SK-N-SH (cell line): ENCODE data around the gene ZKSCAN3. TPM values are rescaled to one million over a fixed set of nuclear protein-coding genes. Genes with fewer than 3 reads are reported as not detected.

Experiments
- CTCF ChIA-PET: fragments of 300-600, 350-600 bp; formaldehyde crosslinking; extraction: SDS; loops from one replicate; lab custom pipeline; 2021; lab: Yijun Ruan, JAX
- POLR2A ChIA-PET: fragments of 350-600 bp; sonication (Branson Sonifier 250); formaldehyde crosslinking; extraction: SDS; loops from one replicate; lab custom pipeline; 2020; ENCODE audit warnings: antibody characterized with exemption, inconsistent platforms; lab: Yijun Ruan, JAX
- DNase-seq: peaks from one replicate; pipeline ENCODE4 v3.0.0; 2012
- H2AFZ ChIP-seq: fragments of 200-600 bp; sonication (generic); 2 replicates; pipeline ENCODE4 v1.8.1; 2016; ENCODE audit warnings: antibody characterized with exemption, mild to moderate bottlenecking, low read depth
- H3F3A ChIP-seq: fragments of 200-600 bp; sonication (generic); replicated peaks from 2 replicates; pipeline ENCODE3; 2016; ENCODE audit warnings: antibody characterized with exemption, mild to moderate bottlenecking; ENCODE audit not compliant: insufficient read depth
- H3K27ac ChIP-seq, 2 experiments: fragments of 200-500 bp in 1 of 2; fragments of 200-600 bp in 1 of 2; sonication (Bioruptor generic) in 1 of 2; sonication (generic), shearing (Covaris generic) in 1 of 2; 2 replicates each; pipeline versions ENCODE4 v1.5.1 to v1.6.1; 2014 to 2016; ENCODE audit warnings: low read depth in 2 of 2, inconsistent platforms in 1 of 2, low read length in 1 of 2, mild to moderate bottlenecking in 1 of 2, mixed read lengths in 1 of 2
- H3K27me3 ChIP-seq: fragments of 200-600 bp; sonication (generic), shearing (Covaris generic); 2 replicates; pipeline ENCODE4 v1.6.1; 2016; ENCODE audit warnings: mixed run types; ENCODE audit not compliant: insufficient read depth
- H3K36me3 ChIP-seq, 2 experiments: fragments of 200-500 bp in 1 of 2; fragments of 200-600 bp in 1 of 2; sonication (Bioruptor generic) in 1 of 2; sonication (generic) in 1 of 2; replicated peaks in 1 of 2; 2 replicates each; pipeline versions ENCODE3 to v1.5.1; 2014 to 2016; ENCODE audit warnings: low read length in 1 of 2, mild to moderate bottlenecking in 1 of 2; ENCODE audit not compliant: insufficient read depth in 2 of 2, control insufficient read depth in 1 of 2
- H3K4me1 ChIP-seq, 2 experiments: fragments of 200-500 bp in 1 of 2; fragments of 200-600 bp in 1 of 2; sonication (Bioruptor generic) in 1 of 2; sonication (generic), shearing (Covaris generic) in 1 of 2; 2 replicates each; pipeline versions ENCODE4 v1.5.1 to v1.6.1; 2014 to 2016; ENCODE audit warnings: low read depth in 1 of 2, low read length in 1 of 2, mixed run types in 1 of 2; ENCODE audit not compliant: insufficient read depth in 2 of 2, control insufficient read depth in 1 of 2
- H3K4me2 ChIP-seq: fragments of 200-600 bp; sonication (generic), shearing (Covaris generic); 2 replicates; pipeline ENCODE4 v1.6.1; 2017; ENCODE audit warnings: mixed run types
- H3K4me3 ChIP-seq, 2 experiments: fragments of 200-500 bp in 1 of 2; fragments of 200-600 bp in 1 of 2; sonication (Bioruptor generic) in 1 of 2; sonication (generic), shearing (Covaris generic) in 1 of 2; 2 replicates each; pipeline versions ENCODE4 v1.5.1 to v1.8.1; 2014 to 2016; ENCODE audit warnings: low read depth in 2 of 2, inconsistent platforms in 1 of 2, low read length in 1 of 2, mild to moderate bottlenecking in 1 of 2, mixed read lengths in 1 of 2, moderate library complexity in 1 of 2
- H3K79me2 ChIP-seq: fragments of 200-600 bp; sonication (generic); 2 replicates; pipeline ENCODE4 v1.8.1; 2017; ENCODE audit warnings: mild to moderate bottlenecking; ENCODE audit not compliant: insufficient read depth
- H3K9ac ChIP-seq: fragments of 200-600 bp; sonication (generic); 2 replicates; pipeline ENCODE4 v1.6.1; 2017; ENCODE audit warnings: mixed run types
- H3K9me2 ChIP-seq: fragments of 200-600 bp; sonication (generic); 2 replicates; pipeline ENCODE4 v1.6.1; 2017; ENCODE audit warnings: mixed run types
- H3K9me3 ChIP-seq: fragments of 200-600 bp; sonication (generic); 2 replicates; pipeline ENCODE4 v1.6.1; 2017; ENCODE audit warnings: mixed run types, mild to moderate bottlenecking, moderate library complexity
- H4K20me1 ChIP-seq: fragments of 200-600 bp; sonication (generic); 2 replicates; pipeline ENCODE4 v1.6.1; 2017; ENCODE audit warnings: mild to moderate bottlenecking, mixed run types; ENCODE audit not compliant: insufficient read depth
- CHD2 ChIP-seq: fragments of 150-350 bp; IDR thresholded peaks from 2 replicates; pipeline ENCODE4 v1.6.1; 2018; ENCODE audit warnings: low read length; ENCODE audit not compliant: partially characterized antibody
- CTCF ChIP-seq: fragments of 200-600 bp; sonication (generic); IDR thresholded peaks from 2 replicates; pipeline ENCODE4 v1.6.1; 2017; ENCODE audit warnings: antibody characterized with exemption, mild to moderate bottlenecking, moderate library complexity
- EP300 ChIP-seq, 2 experiments: IDR thresholded peaks; 2 replicates each; pipeline versions ENCODE4 v1.4.0 to v1.6.1; 2012; ENCODE audit warnings: borderline replicate concordance in 1 of 2, low read depth in 1 of 2, low read length in 1 of 2
- EZH2phosphoT487 ChIP-seq: fragments of 200-600 bp; sonication (generic); IDR thresholded peaks from 2 replicates; pipeline ENCODE4 v1.6.1; 2017; ENCODE audit warnings: low read depth, mixed run types, mild to moderate bottlenecking, antibody characterized with exemption, moderate library complexity, borderline replicate concordance
- FOXJ3 ChIP-seq: sonication (generic); formaldehyde crosslinking; IDR thresholded peaks from 2 replicates; pipeline ENCODE4 v1.5.1; 2020; ENCODE audit warnings: mild to moderate bottlenecking, missing genetic modification reagents
- FOXM1 ChIP-seq: IDR thresholded peaks from 2 replicates; pipeline ENCODE4 v1.4.0; 2012; ENCODE audit warnings: low read depth, mild to moderate bottlenecking
- GABPA ChIP-seq: IDR thresholded peaks from 2 replicates; pipeline ENCODE4 v1.4.0; 2012; ENCODE audit warnings: low read depth, mild to moderate bottlenecking
- MAX ChIP-seq: IDR thresholded peaks from 2 replicates; pipeline ENCODE4 v1.4.0; 2012; ENCODE audit warnings: low read depth
- NFIC ChIP-seq: IDR thresholded peaks from 2 replicates; pipeline ENCODE4 v1.4.0; 2012; ENCODE audit warnings: borderline replicate concordance
- NRF1 ChIP-seq: IDR thresholded peaks from 2 replicates; pipeline ENCODE4 v1.6.1; 2012; ENCODE audit warnings: low read depth, mild to moderate bottlenecking, low read length
- RCOR1 ChIP-seq: fragments of 150-350 bp; IDR thresholded peaks from 2 replicates; pipeline ENCODE4 v1.6.1; 2017; ENCODE audit warnings: antibody characterized with exemption, low read length
- REST ChIP-seq: IDR thresholded peaks from 2 replicates; pipeline ENCODE4 v1.6.1; 2012; ENCODE audit warnings: mild to moderate bottlenecking, low read depth, low read length, moderate library complexity
- RXRA ChIP-seq: IDR thresholded peaks from 2 replicates; pipeline ENCODE4 v1.4.0; 2012; ENCODE audit warnings: low read depth, mild to moderate bottlenecking, borderline replicate concordance
- SIN3A ChIP-seq: IDR thresholded peaks from 2 replicates; pipeline ENCODE4 v1.6.1; 2012; ENCODE audit warnings: low read depth, mild to moderate bottlenecking, low read length, moderate library complexity, borderline replicate concordance
- SMC3 ChIP-seq: IDR thresholded peaks from 2 replicates; pipeline ENCODE4 v1.6.1; 2012; ENCODE audit warnings: low read depth, low read length, improper control_type of control experiment
- TCF12 ChIP-seq: IDR thresholded peaks from 2 replicates; pipeline ENCODE4 v1.4.0; 2012
- USF1 ChIP-seq: IDR thresholded peaks from 2 replicates; pipeline ENCODE4 v1.4.0; 2012; ENCODE audit warnings: low read depth, borderline replicate concordance
- USF2 ChIP-seq: fragments of 150-350 bp; IDR thresholded peaks from 2 replicates; pipeline ENCODE4 v1.6.1; 2017; ENCODE audit warnings: antibody characterized with exemption, low read length, low read depth, borderline replicate concordance
- YY1 ChIP-seq: IDR thresholded peaks from 2 replicates; pipeline ENCODE4 v1.4.0; 2012; ENCODE audit warnings: low read depth, mild to moderate bottlenecking
- whole genome bisulfite sequencing: methylation state at CpG from one replicate; pipeline ENCODE4 v1.1.6; 2017; ENCODE audit warnings: low lambda C conversion rate; 5-methylcytosine and 5-hydroxymethylcytosine counted together
- polyA plus RNA-seq, 3 experiments: library from polyadenylated mRNA; depleted of rRNA; stranded (reverse); fragments of >200 nt; gene quantifications; 2 replicates each; pipeline ENCODE4 v1.2.3, GENCODE V29; 2012

ZKSCAN3 gene
- polyA plus RNA-seq, 1 of the 3 experiments (the other 2 are of a cell fraction): 2.6 TPM

GRCh38 chr6:28410767-28411166, 61.0 kb downstream of the ZKSCAN3 start:
- no peak overlapping the region for H2AFZ ChIP-seq
- WGBS: 82% methylated on average over 2 of the region's 2 CpGs
- TF ChIP-seq FOXJ3 (CRISPR knock-in tag) (no peak), REST (no peak), USF2 (no peak), EZH2phosphoT487 (no peak), RXRA (no peak), USF1 (no peak), RCOR1 (no peak), SMC3 (no peak), NFIC (no peak), MAX (no peak)
- H3K4me3 ChIP-seq: no peak overlapping the region
- ChIA-PET POLR2A (no interaction called here), CTCF (no interaction called here)
- H3K9me3 ChIP-seq: no peaks in the 10 kb centered on the region
- no peaks in the 10 kb centered on the region for H3K9me2 ChIP-seq
- H3K36me3 ChIP-seq: no peaks in the 10 kb centered on the region
- H3K9ac ChIP-seq: no peak overlapping the region
- H3K4me1 ChIP-seq: no peaks in the 10 kb centered on the region
- H3K27me3 ChIP-seq: no peaks in the 10 kb centered on the region; the same call in 1 of the 2 replicates
- no peaks in the 10 kb centered on the region for H3K79me2 ChIP-seq
- no peaks in the 10 kb centered on the region for H4K20me1 ChIP-seq
- no peaks in the 10 kb centered on the region for H3F3A ChIP-seq
- H3K27ac ChIP-seq: no peak overlapping the region
- no peak overlapping the region for H3K4me2 ChIP-seq
- DNase-seq: no peak

GRCh38 chr6:28413681-28414080, 63.9 kb downstream of the ZKSCAN3 start:
- ChIA-PET CTCF (interaction anchor here (1.0 kb wide), 1 partner anchor 31 kb away, joined by 3 read pairs; no protein-coding TSS in a partner anchor), POLR2A (no interaction called here)
- Histone ChIP-seq H3K4me2 (no peak overlapping the region), H3K27me3 (no peaks in the 10 kb centered on the region; the same call in 1 of the 2 replicates), H3F3A (peaks cover 6% of the 10 kb centered on the region), H3K79me2 (no peaks in the 10 kb centered on the region), H4K20me1 (no peaks in the 10 kb centered on the region), H3K9ac (no peak overlapping the region), H3K36me3 (no peaks in the 10 kb centered on the region), H3K9me3 (no peaks in the 10 kb centered on the region), H2AFZ (no peak overlapping the region), H3K9me2 (no peaks in the 10 kb centered on the region), H3K27ac (no peak overlapping the region), H3K4me3 (no peak overlapping the region), H3K4me1 (no peaks in the 10 kb centered on the region)
- DNase-seq: no peak
- no peak for TF ChIP-seq YY1
- TF ChIP-seq NRF1: no peak
- no peak for TF ChIP-seq MAX
- no peak for TF ChIP-seq EP300 (IDR thresholded peaks at IDR 0.05; ENCODE audit: borderline replicate concordance in 1 of 2, low read depth in 1 of 2, low read length in 1 of 2)
- no peak for TF ChIP-seq FOXM1
- no peak for TF ChIP-seq CTCF
- TF ChIP-seq CHD2: no peak
- TF ChIP-seq SIN3A: no peak
- no peak for TF ChIP-seq GABPA
- no peak for TF ChIP-seq FOXJ3 (CRISPR knock-in tag)
- TF ChIP-seq TCF12: no peak
